Progenitor cell of endocrine pancreas (in vitro differentiated cells): ENCODE results near the gene MTHFD2L. TPM values are rescaled to one million over a fixed set of nuclear protein-coding genes. Genes with fewer than 3 reads are reported as not detected.

ENCODE experiments used
- DNase-seq: peaks from one replicate; pipeline ENCODE4 v3.0.0; 2021; ENCODE audit warnings: low spot score; ENCODE audit not compliant: unreplicated experiment
- H3K27ac Mint-ChIP-seq: 2 replicates; pipeline ENCODE4 v1.8.0; 2021; ENCODE audit warnings: mild to moderate bottlenecking, moderate library complexity, mixed read lengths
- H3K27me3 Mint-ChIP-seq: 2 replicates; pipeline ENCODE4 v1.8.0; 2021; ENCODE audit warnings: mixed read lengths
- H3K36me3 Mint-ChIP-seq: 2 replicates; pipeline ENCODE4 v1.8.0; 2022; ENCODE audit warnings: mixed read lengths; ENCODE audit not compliant: insufficient read depth
- H3K4me1 Mint-ChIP-seq: 2 replicates; pipeline ENCODE4 v1.8.0; 2021; ENCODE audit warnings: low read depth, mixed read lengths
- H3K4me3 Mint-ChIP-seq: 2 replicates; pipeline ENCODE4 v1.8.0; 2021; ENCODE audit warnings: low read depth, mild to moderate bottlenecking, moderate library complexity, mixed read lengths
- H3K9me3 Mint-ChIP-seq: 2 replicates; pipeline ENCODE4 v1.8.0; 2021; ENCODE audit warnings: low read depth, mixed read lengths
- total RNA-seq: library from RNA; stranded (reverse); gene quantifications from 2 replicates; pipeline ENCODE4 v1.2.1, GENCODE V29; 2021
- TF ChIP-seq, protein P1 (sequence below): fragments of 200-600 bp; sonication (generic); IDR thresholded peaks from one replicate; pipeline ENCODE4 v1.5.0; 2021; ENCODE audit warnings: antibody characterized with exemption, mild to moderate bottlenecking; ENCODE audit not compliant: unreplicated experiment

Gene MTHFD2L
- total RNA-seq, 1 donor from 2014 or later: 23.3 TPM

DNA sequence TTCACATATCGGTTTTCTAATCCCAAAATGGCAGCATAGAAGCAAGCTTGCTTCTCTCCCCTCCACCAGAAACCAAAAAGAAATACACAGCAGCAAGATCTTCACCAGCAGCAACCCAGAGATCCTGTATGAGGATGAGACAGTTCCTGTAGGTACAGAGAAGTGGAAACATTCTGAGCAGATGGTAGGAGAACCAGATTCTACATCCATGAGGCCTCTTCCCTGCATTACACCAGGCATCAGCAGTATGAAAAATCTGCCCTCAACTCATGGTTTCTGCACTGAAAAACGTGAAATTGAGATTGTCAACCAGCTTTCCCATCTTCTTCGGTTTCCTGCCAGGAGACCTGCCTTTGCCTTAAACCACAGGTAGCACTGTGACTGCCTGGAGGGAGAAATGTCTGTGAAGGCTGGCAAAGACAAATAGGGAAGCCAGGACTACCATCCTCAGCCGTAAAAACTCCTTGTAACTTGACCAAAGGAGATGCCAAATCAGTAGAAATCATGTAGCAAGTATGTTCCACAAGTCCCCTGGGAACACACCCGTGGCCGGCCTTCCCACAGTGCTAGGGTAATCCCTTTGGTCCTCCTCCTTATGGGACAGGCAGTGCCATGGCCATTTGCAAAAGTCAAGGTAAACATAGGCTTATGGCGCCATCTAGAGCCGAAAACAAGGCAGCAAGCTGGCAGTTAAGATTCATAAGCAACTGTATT lies 24.0 kb upstream of the MTHFD2L start:
- H3K27me3 Mint-ChIP-seq: no peaks in the 10 kb centered on the region
- peaks cover 37% of the 10 kb centered on the region for H3K9me3 Mint-ChIP-seq
- no peak overlapping the region for H3K4me3 Mint-ChIP-seq
- peaks cover 7% of the 10 kb centered on the region for H3K36me3 Mint-ChIP-seq
- TF ChIP-seq, protein P1, sequence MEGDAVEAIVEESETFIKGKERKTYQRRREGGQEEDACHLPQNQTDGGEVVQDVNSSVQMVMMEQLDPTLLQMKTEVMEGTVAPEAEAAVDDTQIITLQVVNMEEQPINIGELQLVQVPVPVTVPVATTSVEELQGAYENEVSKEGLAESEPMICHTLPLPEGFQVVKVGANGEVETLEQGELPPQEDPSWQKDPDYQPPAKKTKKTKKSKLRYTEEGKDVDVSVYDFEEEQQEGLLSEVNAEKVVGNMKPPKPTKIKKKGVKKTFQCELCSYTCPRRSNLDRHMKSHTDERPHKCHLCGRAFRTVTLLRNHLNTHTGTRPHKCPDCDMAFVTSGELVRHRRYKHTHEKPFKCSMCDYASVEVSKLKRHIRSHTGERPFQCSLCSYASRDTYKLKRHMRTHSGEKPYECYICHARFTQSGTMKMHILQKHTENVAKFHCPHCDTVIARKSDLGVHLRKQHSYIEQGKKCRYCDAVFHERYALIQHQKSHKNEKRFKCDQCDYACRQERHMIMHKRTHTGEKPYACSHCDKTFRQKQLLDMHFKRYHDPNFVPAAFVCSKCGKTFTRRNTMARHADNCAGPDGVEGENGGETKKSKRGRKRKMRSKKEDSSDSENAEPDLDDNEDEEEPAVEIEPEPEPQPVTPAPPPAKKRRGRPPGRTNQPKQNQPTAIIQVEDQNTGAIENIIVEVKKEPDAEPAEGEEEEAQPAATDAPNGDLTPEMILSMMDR: peak; percentile 93
- no peak overlapping the region for H3K27ac Mint-ChIP-seq
- H3K4me1 Mint-ChIP-seq: peaks cover 3% of the 10 kb centered on the region
- DNase-seq: peak; percentile 55

DNA sequence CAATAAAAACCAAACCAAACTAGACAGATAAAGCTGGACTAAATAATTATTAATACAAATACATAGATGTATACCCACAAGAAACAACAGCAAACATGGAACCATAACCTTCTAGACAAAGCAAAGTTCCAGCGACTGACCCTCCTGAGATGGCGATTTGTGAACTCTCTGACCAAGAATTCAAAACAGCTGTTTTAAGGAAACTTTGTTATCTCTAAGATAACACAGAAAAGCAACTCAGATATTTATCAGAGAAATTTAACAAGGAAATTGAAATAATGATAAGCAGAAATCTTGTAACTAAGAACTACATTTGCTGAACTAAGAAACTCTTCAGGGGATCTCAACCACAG lies 23.4 kb upstream of the MTHFD2L start:
- peaks cover 3% of the 10 kb centered on the region for H3K4me1 Mint-ChIP-seq
- peaks cover 32% of the 10 kb centered on the region for H3K9me3 Mint-ChIP-seq
- H3K27ac Mint-ChIP-seq: no peak overlapping the region
- DNase-seq: no peak
- H3K36me3 Mint-ChIP-seq: peaks cover 7% of the 10 kb centered on the region
- TF ChIP-seq, protein P1: peak; percentile 7
- no peak overlapping the region for H3K4me3 Mint-ChIP-seq
- H3K27me3 Mint-ChIP-seq: no peaks in the 10 kb centered on the region

DNA sequence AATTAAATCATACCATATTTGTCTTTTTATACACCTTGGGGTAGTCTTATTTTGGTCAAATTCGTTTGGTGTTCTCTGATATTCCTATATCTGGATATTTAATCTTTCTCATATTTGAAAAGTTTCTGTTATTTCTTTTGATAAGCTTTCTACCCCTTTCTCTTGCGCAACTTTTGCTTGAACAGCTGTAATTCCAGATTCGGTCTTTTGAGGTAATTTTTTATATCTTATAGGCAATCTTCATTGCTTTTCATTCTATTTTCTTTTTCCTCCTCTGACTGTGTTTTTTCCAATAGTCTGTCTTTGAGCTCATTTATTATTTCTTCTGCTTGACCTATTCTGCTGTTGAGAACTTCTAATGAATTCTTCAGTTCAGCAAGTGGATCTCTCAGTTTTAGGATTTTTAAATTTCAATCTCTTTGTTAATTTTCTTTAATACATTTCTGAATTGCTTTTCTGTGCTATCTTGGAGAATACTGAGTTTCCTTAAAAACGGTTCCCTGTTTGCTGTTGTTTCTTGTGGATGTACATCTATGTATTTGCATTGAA lies 11.3 kb upstream of the MTHFD2L start:
- Mint-ChIP-seq H3K4me1 (peaks cover 4% of the 10 kb centered on the region), H3K36me3 (peaks cover 2% of the 10 kb centered on the region), H3K9me3 (peaks cover 12% of the 10 kb centered on the region), H3K27ac (no peak overlapping the region), H3K27me3 (no peaks in the 10 kb centered on the region), H3K4me3 (no peak overlapping the region)
- DNase-seq: no peak
- TF ChIP-seq, protein P1: no peak

DNA sequence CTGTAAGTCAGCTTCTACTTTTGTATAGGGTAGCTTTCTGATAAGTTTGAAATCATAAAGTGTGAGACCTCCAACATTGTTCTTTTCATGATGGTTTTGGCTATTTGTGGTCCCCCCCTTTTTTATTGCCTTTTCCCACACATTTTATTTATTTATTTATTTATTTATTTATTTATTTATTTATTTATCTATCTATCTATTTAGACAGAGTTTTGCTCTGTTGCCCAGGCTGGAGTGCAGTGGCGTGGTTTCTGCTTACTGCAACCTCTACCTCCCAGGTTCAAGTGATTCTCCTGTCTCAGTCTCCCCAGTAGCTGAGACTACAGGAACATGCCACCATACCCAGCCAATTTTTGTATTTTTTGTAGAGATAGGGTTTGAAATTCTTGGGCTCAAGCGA lies 9.7 kb upstream of the MTHFD2L start:
- Mint-ChIP-seq H3K27ac (no peak overlapping the region), H3K4me1 (peaks cover 4% of the 10 kb centered on the region), H3K36me3 (peaks cover 2% of the 10 kb centered on the region), H3K27me3 (no peaks in the 10 kb centered on the region), H3K4me3 (no peak overlapping the region), H3K9me3 (peaks cover 12% of the 10 kb centered on the region)
- DNase-seq: no peak
- TF ChIP-seq, protein P1: no peak

DNA sequence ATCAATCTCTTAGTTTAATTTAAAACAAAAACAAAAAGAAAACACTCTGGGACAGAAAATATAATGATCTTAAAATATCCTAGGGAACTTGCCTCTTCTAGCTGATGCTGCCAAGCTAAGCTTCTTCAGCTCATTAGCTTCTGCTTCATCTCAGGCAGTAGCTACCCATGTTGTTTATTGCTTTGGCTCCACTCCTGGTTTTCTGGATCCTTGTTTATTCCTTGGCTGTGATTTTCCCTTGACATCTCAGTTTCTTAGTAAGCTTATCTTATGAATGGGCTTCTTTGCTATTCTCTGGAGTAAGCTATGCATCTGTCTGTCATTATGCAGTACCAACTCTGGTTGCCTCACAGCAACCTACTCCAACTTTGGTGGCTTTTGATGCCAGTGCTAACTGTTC lies 5.1 kb upstream of the MTHFD2L start:
- TF ChIP-seq, protein P1: no peak
- H3K4me1 Mint-ChIP-seq: peaks cover 14% of the 10 kb centered on the region
- H3K27ac Mint-ChIP-seq: no peak overlapping the region
- H3K27me3 Mint-ChIP-seq: no peaks in the 10 kb centered on the region
- H3K4me3 Mint-ChIP-seq: no peak overlapping the region
- no peak for DNase-seq
- no peaks in the 10 kb centered on the region for H3K36me3 Mint-ChIP-seq
- no peaks in the 10 kb centered on the region for H3K9me3 Mint-ChIP-seq
